ENCODE data around the gene SHMT2. TPM values are rescaled to one million over a fixed set of nuclear protein-coding genes. Genes with fewer than 3 reads are reported as not detected.

The SHMT2 gene
- total RNA-seq, 4 donors from 2014 or later: 20.5 to 42.4 (median 34.4) TPM

- TF ChIP-seq CTCF (IDR thresholded peaks at IDR 0.05) (no peak), POLR2A (IDR thresholded peaks at IDR 0.05) (no peak), POLR2AphosphoS5 (IDR thresholded peaks at IDR 0.05) (no peak), EP300 (IDR thresholded peaks at IDR 0.05) (no peak)
- 60% methylated on average over 4 of the region's 16 CpGs; no CpG with 5 or more reads in 1 of the 2 donors for WGBS, 2 donors (ENCODE audit: low coverage in 1 of 2)
- Histone ChIP-seq H3K27ac (no peak overlapping the region), H3K4me1 (peaks cover 0 to 9% (median 0%) of the 10 kb centered on the region in 3 donors), H3K36me3 (peaks cover 0 to 99% of the 10 kb centered on the region in 2 donors), H3K27me3 (no peaks in the 10 kb centered on the region), H3K9me3 (no peaks in the 10 kb centered on the region), H3K4me3 (no peak overlapping the region)
- no peak for ATAC-seq
Measured at GRCh38 chr12:57192920-57193319, 36.6 kb upstream of the SHMT2 start.

- H3K9me3 ChIP-seq: no peaks in the 10 kb centered on the region
- no peak overlapping the region for H3K27ac ChIP-seq
- peaks cover 0 to 99% of the 10 kb centered on the region in 2 donors for H3K36me3 ChIP-seq
- ATAC-seq: no peak
- no peak overlapping the region for H3K4me3 ChIP-seq
- TF ChIP-seq CTCF (IDR thresholded peaks at IDR 0.05): no peak
- no peak for TF ChIP-seq EP300 (IDR thresholded peaks at IDR 0.05)
- TF ChIP-seq POLR2AphosphoS5 (IDR thresholded peaks at IDR 0.05): no peak
- no peak for TF ChIP-seq POLR2A (IDR thresholded peaks at IDR 0.05)
- no peaks in the 10 kb centered on the region for H3K27me3 ChIP-seq
- 65 to 84% methylated on average over 5 to 8 of the region's 19 CpGs for WGBS, 2 donors (ENCODE audit: low coverage in 1 of 2)
- H3K4me1 ChIP-seq: peaks cover 0 to 9% (median 0%) of the 10 kb centered on the region in 3 donors
Measured at GRCh38 chr12:57193706-57194245, 35.7 kb upstream of the SHMT2 start.

- Histone ChIP-seq H3K4me3 (no peak overlapping the region), H3K4me1 (peaks cover 0 to 9% (median 0%) of the 10 kb centered on the region in 3 donors), H3K9me3 (no peaks in the 10 kb centered on the region), H3K36me3 (peaks cover 0 to 99% of the 10 kb centered on the region in 2 donors), H3K27ac (no peak overlapping the region), H3K27me3 (no peaks in the 10 kb centered on the region)
- no CpG with 5 or more reads among the region's 18 CpGs for WGBS, 2 donors (ENCODE audit: low coverage in 1 of 2)
- ATAC-seq: no peak
- TF ChIP-seq POLR2A (IDR thresholded peaks at IDR 0.05): no peak
- no peak for TF ChIP-seq EP300 (IDR thresholded peaks at IDR 0.05)
- TF ChIP-seq CTCF (IDR thresholded peaks at IDR 0.05): no peak
- TF ChIP-seq POLR2AphosphoS5 (IDR thresholded peaks at IDR 0.05): no peak
Measured at GRCh38 chr12:57194253-57194652, 35.3 kb upstream of the SHMT2 start.

DNA sequence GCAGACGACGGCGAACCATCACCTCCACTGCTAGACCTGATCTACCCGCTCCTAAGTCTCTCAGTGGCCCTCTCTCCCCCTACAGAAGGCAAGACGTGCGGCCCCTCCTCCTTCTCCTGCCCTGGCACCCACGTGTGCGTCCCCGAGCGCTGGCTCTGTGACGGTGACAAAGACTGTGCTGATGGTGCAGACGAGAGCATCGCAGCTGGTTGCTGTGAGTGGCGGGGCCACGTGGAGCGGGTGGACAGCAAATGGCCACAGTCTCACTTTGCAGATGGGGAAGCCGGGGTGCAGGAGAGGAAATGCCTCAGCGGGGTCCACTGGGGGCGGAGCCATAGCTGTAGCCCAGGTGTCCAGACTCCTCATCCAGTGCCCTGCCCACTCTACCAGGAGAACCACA lies 34.3 kb upstream of the SHMT2 start:
- H3K27me3 ChIP-seq: no peaks in the 10 kb centered on the region
- H3K4me3 ChIP-seq: no peak overlapping the region
- TF ChIP-seq POLR2AphosphoS5 (IDR thresholded peaks at IDR 0.05) (no peak), CTCF (IDR thresholded peaks at IDR 0.05) (no peak), EP300 (IDR thresholded peaks at IDR 0.05) (no peak)
- peaks cover 0 to 5% (median 0%) of the 10 kb centered on the region in 3 donors for H3K4me1 ChIP-seq
- WGBS, 2 donors (ENCODE audit: low coverage in 1 of 2): 90% methylated on average over 2 of the region's 19 CpGs; no CpG with 5 or more reads in 1 of the 2 donors
- no peak overlapping the region for H3K27ac ChIP-seq
- ATAC-seq: no peak
- peaks cover 0 to 100% of the 10 kb centered on the region in 2 donors for H3K36me3 ChIP-seq
- H3K9me3 ChIP-seq: no peaks in the 10 kb centered on the region
